Progenitor cell of endocrine pancreas (in vitro differentiated cells): Measurements from ENCODE around the gene UNC13C. TPM values are rescaled to one million over a fixed set of nuclear protein-coding genes. Genes with fewer than 3 reads are reported as not detected.

ENCODE experiments used
- DNase-seq: peaks from one replicate; pipeline ENCODE4 v3.0.0; 2021; ENCODE audit warnings: low spot score; ENCODE audit not compliant: unreplicated experiment
- H3K27ac Mint-ChIP-seq: 2 replicates; pipeline ENCODE4 v1.8.0; 2021; ENCODE audit warnings: mild to moderate bottlenecking, moderate library complexity, mixed read lengths
- H3K27me3 Mint-ChIP-seq: 2 replicates; pipeline ENCODE4 v1.8.0; 2021; ENCODE audit warnings: mixed read lengths
- H3K36me3 Mint-ChIP-seq: 2 replicates; pipeline ENCODE4 v1.8.0; 2022; ENCODE audit warnings: mixed read lengths; ENCODE audit not compliant: insufficient read depth
- H3K4me1 Mint-ChIP-seq: 2 replicates; pipeline ENCODE4 v1.8.0; 2021; ENCODE audit warnings: low read depth, mixed read lengths
- H3K4me3 Mint-ChIP-seq: 2 replicates; pipeline ENCODE4 v1.8.0; 2021; ENCODE audit warnings: low read depth, mild to moderate bottlenecking, moderate library complexity, mixed read lengths
- H3K9me3 Mint-ChIP-seq: 2 replicates; pipeline ENCODE4 v1.8.0; 2021; ENCODE audit warnings: low read depth, mixed read lengths
- CTCF ChIP-seq: fragments of 200-600 bp; sonication (generic); IDR thresholded peaks from one replicate; pipeline ENCODE4 v1.5.0; 2021; ENCODE audit warnings: antibody characterized with exemption, mild to moderate bottlenecking; ENCODE audit not compliant: unreplicated experiment
- total RNA-seq: library from RNA; stranded (reverse); gene quantifications from 2 replicates; pipeline ENCODE4 v1.2.1, GENCODE V29; 2021

UNC13C gene
- total RNA-seq, 1 donor from 2014 or later: 7.3 TPM

GRCh38 chr15:54575586-54575985 is 597.3 kb downstream of the UNC13C start:
- no peaks in the 10 kb centered on the region for H3K27me3 Mint-ChIP-seq
- DNase-seq: no peak
- H3K36me3 Mint-ChIP-seq: no peaks in the 10 kb centered on the region
- H3K9me3 Mint-ChIP-seq: no peaks in the 10 kb centered on the region
- no peak overlapping the region for H3K4me3 Mint-ChIP-seq
- no peak for TF ChIP-seq CTCF
- peaks cover 2% of the 10 kb centered on the region for H3K4me1 Mint-ChIP-seq
- no peak overlapping the region for H3K27ac Mint-ChIP-seq

- H3K36me3 Mint-ChIP-seq: no peaks in the 10 kb centered on the region
Observed at GRCh38 chr15:54576298-54576935, 598.2 kb downstream of the UNC13C start.

GRCh38 chr15:54577476-54578250 is 599.4 kb downstream of the UNC13C start:
- no peaks in the 10 kb centered on the region for H3K27me3 Mint-ChIP-seq
- TF ChIP-seq CTCF: no peak
- H3K27ac Mint-ChIP-seq: no peak overlapping the region
- DNase-seq: no peak
- peaks cover 2% of the 10 kb centered on the region for H3K4me1 Mint-ChIP-seq
- H3K36me3 Mint-ChIP-seq: no peaks in the 10 kb centered on the region
- H3K9me3 Mint-ChIP-seq: no peaks in the 10 kb centered on the region
- no peak overlapping the region for H3K4me3 Mint-ChIP-seq

More at GRCh38 chr15:54576298-54576935, 598.2 kb downstream of the UNC13C start:
- TF ChIP-seq CTCF: no peak
- Mint-ChIP-seq H3K27me3 (no peaks in the 10 kb centered on the region), H3K4me3 (no peak overlapping the region), H3K4me1 (peaks cover 2% of the 10 kb centered on the region), H3K27ac (no peak overlapping the region), H3K9me3 (no peaks in the 10 kb centered on the region)
- no peak for DNase-seq

- TF ChIP-seq CTCF: no peak
- peaks cover 2% of the 10 kb centered on the region for H3K4me1 Mint-ChIP-seq
- no peak for DNase-seq
- H3K9me3 Mint-ChIP-seq: no peaks in the 10 kb centered on the region
- no peak overlapping the region for H3K27ac Mint-ChIP-seq
- H3K27me3 Mint-ChIP-seq: no peaks in the 10 kb centered on the region
- no peaks in the 10 kb centered on the region for H3K36me3 Mint-ChIP-seq
- H3K4me3 Mint-ChIP-seq: no peak overlapping the region
Observed at GRCh38 chr15:54579855-54580254, 601.6 kb downstream of the UNC13C start.

- Mint-ChIP-seq H3K27me3 (no peaks in the 10 kb centered on the region), H3K9me3 (no peaks in the 10 kb centered on the region), H3K4me1 (peaks cover 2% of the 10 kb centered on the region), H3K4me3 (no peak overlapping the region), H3K36me3 (no peaks in the 10 kb centered on the region), H3K27ac (no peak overlapping the region)
- no peak for DNase-seq
- TF ChIP-seq CTCF: no peak
Observed at GRCh38 chr15:54580643-54581042, 602.4 kb downstream of the UNC13C start.
